GM12873 (cell line): ENCODE data around the gene CCDC157.

ENCODE experiments used
- TF ChIP-seq, protein P1 (sequence below): IDR thresholded peaks from 2 replicates; pipeline ENCODE4 v1.5.1; 2012; ENCODE audit warnings: low read depth, mild to moderate bottlenecking, moderate library complexity, low read length, control low read depth; ENCODE audit not compliant: insufficient read depth; ENCODE audit errors: missing control alignments

CCDC157 gene

DNA sequence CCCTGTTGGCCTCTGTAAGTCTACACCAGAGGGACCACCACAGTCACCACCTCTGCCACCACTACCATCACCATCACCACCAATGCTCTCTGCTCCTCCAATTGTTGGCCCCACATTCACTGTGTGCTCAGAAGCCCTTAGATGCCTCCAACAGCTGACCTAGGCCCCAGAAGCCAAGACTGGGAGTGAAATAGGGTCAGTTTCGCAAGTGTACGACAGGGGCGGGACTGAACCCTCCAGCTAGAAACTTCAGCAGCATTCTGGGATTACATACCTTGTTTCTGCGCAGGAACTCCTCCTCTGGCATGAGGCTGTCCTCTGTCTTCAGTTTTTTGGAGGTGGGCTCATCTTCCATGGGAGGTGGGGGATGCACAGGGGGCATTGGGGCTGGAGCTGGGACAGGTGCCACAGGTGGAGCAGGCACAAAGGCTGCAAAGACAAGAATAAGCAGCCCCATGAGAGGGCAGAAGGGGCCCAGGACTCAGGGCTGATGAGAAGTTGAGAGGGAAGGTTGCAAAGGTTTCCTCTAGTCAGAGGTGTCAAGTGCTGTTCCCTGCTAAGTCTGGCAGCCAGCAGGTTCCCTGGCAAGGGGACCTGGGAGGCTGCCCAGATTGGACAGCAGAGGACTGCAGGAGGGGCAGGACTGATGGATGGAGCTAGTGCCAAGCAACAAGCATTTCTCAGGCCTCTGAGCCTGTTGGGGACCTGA is 19.9 kb upstream of the CCDC157 start:
- TF ChIP-seq, protein P1, sequence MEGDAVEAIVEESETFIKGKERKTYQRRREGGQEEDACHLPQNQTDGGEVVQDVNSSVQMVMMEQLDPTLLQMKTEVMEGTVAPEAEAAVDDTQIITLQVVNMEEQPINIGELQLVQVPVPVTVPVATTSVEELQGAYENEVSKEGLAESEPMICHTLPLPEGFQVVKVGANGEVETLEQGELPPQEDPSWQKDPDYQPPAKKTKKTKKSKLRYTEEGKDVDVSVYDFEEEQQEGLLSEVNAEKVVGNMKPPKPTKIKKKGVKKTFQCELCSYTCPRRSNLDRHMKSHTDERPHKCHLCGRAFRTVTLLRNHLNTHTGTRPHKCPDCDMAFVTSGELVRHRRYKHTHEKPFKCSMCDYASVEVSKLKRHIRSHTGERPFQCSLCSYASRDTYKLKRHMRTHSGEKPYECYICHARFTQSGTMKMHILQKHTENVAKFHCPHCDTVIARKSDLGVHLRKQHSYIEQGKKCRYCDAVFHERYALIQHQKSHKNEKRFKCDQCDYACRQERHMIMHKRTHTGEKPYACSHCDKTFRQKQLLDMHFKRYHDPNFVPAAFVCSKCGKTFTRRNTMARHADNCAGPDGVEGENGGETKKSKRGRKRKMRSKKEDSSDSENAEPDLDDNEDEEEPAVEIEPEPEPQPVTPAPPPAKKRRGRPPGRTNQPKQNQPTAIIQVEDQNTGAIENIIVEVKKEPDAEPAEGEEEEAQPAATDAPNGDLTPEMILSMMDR = no peak

DNA sequence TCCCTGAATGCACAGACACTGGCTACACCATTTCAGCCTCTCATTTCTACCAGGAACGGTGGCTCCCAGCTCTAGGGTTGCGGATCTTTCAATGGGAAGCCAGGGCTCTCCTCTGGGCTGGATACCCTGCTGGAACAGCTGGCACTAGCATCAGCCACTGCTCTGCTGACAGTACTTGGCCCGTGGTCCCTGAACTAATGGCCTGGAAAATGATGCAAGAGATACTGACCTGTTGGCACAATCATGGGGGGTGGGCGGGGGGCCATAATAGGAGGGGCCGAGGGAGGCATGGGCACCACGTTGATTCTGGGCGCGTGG is 19.4 kb upstream of the CCDC157 start:
- TF ChIP-seq, protein P1 = no peak

DNA sequence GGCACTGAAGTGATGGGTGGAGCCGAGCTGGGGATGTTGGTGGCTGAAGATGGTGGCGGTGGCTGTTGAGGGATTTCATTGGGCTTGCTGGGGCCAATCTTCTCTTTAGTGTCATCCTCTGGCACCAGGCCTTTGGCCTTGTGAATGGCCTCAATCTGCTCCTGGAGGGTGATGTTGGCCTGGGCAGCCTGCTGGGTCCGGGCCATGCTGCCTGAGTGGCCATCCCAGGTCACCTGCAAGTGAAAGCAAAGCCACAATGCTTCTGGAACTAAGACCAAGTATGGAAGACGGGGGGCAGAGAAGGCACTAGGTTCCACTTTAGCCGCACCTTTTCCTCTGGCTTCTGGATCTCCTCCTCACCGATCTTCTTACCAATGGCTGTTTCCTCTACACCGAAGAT is 18.0 kb upstream of the CCDC157 start:
- TF ChIP-seq, protein P1 = no peak

DNA sequence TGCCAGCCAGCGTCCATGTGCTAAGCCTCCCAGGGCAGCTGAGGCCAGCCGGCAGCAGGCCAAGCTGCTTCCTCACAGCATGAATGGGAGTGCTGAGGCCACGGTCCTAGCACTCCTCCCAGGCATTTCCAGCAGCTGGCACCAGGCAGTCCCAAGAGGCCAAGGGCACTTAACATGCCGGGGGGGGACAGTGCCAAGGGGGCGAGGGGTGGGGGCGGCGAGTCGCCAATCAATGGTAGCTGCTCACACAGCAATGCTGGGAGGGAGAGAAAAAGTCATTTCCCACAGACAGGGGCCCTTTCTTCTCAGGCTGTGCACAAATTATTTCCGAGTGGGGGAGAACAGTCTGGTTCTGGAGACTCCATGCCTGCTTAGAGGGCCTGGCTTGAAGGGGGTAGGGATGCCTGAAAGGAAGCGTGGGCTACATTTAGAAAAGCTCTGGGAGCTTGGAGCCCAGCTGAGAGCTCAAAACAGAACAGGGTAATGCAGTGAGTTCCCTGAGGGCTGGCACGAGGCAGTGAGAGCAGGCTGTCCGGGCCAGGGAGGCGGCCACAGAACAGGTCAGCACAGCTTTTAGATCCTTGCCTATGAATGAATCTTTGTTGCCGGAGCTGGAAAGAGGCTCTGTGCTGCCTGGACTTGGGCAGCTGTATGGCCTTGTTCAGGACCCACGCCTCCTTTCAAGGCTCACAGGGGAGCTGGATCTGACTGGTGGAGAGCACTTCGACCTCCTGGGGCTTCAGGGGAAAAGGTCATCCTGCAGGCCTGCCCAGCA is 15.7 kb upstream of the CCDC157 start:
- TF ChIP-seq, protein P1 = no peak

DNA sequence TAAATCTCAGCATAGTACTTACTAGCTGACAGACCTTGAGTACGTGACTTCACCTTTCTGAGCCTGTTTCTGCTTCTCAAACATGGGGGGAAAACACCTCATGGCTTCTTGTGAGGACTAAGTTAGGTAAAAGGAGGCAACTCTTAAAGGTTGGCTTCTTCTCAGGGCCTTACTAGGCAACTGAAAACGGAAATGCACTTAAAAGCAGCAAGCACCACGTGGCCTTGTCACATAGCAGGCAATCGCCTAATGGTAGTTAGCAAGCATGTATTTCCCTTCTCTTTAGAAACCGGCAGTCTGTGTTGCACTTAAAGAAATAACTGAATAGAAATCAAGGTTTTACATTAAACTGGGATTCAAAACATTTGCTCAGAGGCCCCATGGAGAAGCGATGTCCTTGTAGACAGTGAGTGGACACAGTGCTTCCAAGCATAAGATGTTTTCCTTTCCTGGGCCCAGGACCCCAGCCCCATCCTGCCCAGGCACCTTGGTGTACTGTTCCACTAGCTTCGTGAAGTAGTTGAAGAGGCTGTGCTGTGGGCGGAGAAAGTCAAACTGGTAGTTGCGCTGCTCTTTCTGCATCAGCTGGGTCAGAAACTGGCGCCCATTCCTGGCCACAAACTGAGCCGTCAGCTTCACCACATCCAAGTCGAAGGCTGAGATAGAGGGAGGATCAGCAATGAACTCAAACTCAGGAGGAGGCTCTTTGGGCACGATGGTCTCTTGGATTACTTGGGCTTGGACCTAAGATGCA is 12.2 kb upstream of the CCDC157 start:
- TF ChIP-seq, protein P1 = no peak

DNA sequence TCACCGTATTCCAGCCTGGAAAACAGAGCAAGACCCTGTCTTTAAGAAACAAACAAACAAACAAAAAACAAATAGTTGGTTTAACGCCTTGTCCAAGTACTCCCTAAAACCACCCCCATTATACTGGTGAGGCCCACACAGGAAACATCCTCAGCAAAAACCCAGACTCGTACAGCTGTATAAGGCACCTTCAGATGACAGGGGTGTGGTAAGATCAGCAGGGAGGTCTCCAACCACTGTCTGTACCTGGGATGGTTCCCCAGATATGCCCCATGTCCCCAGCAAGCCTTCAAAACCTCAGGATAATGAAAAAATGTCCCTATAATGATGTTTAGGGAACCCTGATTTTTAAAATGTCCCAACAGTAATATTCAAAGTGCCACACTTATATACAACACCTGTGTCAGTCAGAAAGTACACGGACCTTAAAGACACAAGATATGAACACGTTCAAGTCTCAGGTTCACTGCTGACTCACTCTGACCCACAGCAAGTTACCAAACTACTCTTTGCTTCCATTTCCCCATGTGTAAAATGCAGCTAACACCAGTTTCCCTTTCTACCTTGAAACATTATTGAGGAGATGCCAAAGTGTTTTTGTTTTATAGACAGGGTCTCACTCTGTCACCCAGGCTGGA is 9.4 kb upstream of the CCDC157 start:
- TF ChIP-seq, protein P1 = no peak

DNA sequence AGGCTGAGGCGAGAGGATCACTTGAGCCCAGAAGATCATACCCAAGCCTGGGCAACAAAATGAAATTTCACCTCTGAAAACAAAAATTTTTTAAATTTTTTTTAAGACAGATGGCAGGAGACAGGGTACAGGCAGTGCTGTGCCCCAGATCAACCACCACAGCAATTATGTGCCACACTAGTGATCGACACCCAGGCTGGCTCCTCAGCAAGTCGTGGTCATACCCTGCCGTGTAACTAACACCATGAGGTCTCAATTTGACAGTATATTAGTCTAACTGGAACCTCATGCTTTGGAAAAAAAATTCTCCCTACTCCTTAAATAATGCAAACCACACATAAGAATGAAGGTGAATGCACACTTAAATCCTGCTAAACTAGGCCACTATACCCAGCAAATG is 8.4 kb upstream of the CCDC157 start:
- TF ChIP-seq, protein P1 = no peak
